ENCODE data around the gene CDH4. TPM values are rescaled to one million over a fixed set of nuclear protein-coding genes. Genes with fewer than 3 reads are reported as not detected.
"Not testable (repeated sequence)": the region's sequence is repeated elsewhere in the genome, so short reads cannot be mapped to it uniquely, and the experiment has no call there.

CDH4 gene
- total and polyA plus RNA-seq, 9 donors: 0.12 to 4.4 (median 0.36) TPM

DNA sequence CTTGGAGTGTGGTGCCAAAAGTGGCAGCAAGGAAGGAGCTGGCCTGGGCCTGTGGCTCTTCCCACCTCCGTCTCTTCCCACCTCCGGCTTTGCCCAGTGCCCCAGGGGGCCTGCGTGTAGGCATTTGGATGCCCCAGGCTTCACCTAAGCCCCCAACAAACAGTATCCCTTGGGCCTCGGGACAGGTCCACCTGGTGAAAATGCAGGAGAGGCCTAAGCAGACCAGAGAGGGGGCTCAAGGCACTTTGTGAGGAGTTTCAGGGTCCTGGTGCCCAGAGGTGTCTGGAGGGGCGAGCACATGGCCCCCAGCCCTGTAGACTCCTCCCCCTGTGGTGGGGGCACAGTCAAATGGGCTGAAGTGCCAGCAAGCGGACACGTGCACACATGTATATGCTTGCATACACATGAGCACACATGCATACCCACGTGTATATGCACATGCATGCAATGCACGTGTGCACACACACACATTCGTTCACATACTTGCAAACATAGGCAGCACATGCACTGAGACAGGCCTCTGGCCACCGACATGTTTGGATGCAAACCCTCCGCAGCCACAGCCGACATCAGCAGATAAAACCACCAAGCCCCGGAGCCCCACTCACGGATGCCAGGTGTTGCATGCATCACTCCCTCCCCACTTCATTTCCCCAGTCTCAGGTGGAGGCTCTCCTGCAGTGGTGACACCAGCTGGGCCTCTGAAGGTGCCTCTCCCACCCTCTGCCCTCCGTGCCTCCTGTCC lies 689.1 kb downstream of the CDH4 start:
- H3K4me3 ChIP-seq: no peak overlapping the region
- no peaks in the 10 kb centered on the region for H3K9me3 ChIP-seq
- 82 to 85% (median 83%) methylated on average over 16 of the region's 16 CpGs for WGBS, 3 donors
- H3K27me3 ChIP-seq: no peaks in the 10 kb centered on the region
- intact Hi-C loops (cut with DNase I): no loop called here
- DNase-seq: peak in 1 of 5 donors; percentile 8
- H3K4me1 ChIP-seq (ENCODE audit: insufficient read depth): no peaks in the 10 kb centered on the region
- H3K27ac ChIP-seq: no peak overlapping the region
- TF ChIP-seq POLR2A (IDR thresholded peaks at IDR 0.05): no peak
- no peak for TF ChIP-seq EP300 (IDR thresholded peaks at IDR 0.05)
- TF ChIP-seq, protein P1, sequence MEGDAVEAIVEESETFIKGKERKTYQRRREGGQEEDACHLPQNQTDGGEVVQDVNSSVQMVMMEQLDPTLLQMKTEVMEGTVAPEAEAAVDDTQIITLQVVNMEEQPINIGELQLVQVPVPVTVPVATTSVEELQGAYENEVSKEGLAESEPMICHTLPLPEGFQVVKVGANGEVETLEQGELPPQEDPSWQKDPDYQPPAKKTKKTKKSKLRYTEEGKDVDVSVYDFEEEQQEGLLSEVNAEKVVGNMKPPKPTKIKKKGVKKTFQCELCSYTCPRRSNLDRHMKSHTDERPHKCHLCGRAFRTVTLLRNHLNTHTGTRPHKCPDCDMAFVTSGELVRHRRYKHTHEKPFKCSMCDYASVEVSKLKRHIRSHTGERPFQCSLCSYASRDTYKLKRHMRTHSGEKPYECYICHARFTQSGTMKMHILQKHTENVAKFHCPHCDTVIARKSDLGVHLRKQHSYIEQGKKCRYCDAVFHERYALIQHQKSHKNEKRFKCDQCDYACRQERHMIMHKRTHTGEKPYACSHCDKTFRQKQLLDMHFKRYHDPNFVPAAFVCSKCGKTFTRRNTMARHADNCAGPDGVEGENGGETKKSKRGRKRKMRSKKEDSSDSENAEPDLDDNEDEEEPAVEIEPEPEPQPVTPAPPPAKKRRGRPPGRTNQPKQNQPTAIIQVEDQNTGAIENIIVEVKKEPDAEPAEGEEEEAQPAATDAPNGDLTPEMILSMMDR (IDR thresholded peaks at IDR 0.05): no peak
- no peaks in the 10 kb centered on the region for H3K36me3 ChIP-seq

DNA sequence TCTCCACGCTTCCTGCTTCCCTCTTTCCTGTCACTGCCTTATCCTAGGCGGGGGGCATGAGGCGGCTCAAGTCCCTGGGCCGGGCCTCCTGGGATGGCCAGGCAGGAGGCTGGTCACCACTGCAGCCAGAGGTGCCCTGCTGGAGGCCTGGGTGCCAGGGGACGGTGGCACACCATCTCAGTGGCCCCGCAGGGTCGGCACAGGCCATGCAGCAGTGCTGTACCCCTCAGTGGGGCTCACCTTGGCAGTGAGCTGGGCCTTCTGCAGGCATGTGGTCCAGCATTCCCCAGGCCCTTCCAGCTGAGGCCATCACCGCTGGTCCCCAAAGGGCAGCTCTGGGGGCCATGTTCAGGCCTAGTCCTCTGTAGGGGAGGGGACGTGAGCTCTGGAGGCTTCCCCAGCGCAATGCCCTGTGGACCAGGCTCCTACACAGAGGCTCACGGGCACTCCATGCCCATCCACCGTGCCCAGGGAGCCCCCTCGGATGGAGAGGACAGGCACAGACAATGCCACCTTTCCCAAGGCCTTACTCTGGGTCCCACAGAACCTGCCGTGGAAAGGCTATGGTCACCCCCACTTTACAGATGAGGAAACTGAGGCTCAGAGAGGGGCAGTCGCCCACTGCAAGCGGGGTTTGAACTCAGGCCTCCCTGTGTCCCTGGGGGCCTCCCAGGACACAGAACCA lies 689.8 kb downstream of the CDH4 start:
- peak in 2 of 5 donors; percentile 13 to 14 for DNase-seq
- whole genome bisulfite sequencing, 3 donors: 89 to 93% (median 90%) methylated on average over 14 to 16 of the region's 16 CpGs
- H3K9me3 ChIP-seq: no peaks in the 10 kb centered on the region

DNA sequence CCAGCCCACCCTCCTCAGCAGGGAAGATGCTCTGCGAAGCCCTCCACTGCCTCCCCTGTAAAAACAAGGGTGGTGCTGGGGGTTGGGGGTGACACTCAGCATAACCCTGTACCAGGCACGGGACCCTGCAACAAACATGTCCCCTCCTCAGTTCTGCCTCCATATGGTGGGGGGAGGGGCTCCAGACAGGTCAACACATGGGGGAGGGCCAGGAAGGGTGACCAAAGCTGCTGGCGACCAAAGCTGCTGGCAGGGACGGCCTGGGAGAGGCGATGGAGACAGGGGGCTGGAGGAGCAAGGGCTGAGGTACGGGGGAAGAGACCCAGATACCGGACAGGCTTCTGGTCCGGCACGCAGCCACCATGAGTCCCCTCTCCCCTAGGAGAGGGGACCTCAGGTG lies 690.5 kb downstream of the CDH4 start:
- Histone ChIP-seq H3K36me3 (no peaks in the 10 kb centered on the region), H3K27me3 (no peaks in the 10 kb centered on the region), H3K4me3 (no peak overlapping the region), H3K9me3 (no peaks in the 10 kb centered on the region), H3K27ac (no peak overlapping the region), H3K4me1 (ENCODE audit: insufficient read depth) (no peaks in the 10 kb centered on the region)
- peak in 1 of 5 donors; percentile 16 for DNase-seq
- intact Hi-C loops (cut with DNase I): no loop called here
- no peak for TF ChIP-seq EP300 (IDR thresholded peaks at IDR 0.05)
- TF ChIP-seq, protein P1 (IDR thresholded peaks at IDR 0.05): no peak
- TF ChIP-seq POLR2A (IDR thresholded peaks at IDR 0.05): no peak
- WGBS, 3 donors: 85 to 89% (median 86%) methylated on average over 8 to 9 of the region's 9 CpGs

More for the DNA sequence above, 689.8 kb downstream of the CDH4 start:
- Histone ChIP-seq H3K27ac (no peak overlapping the region), H3K36me3 (no peaks in the 10 kb centered on the region), H3K4me3 (no peak overlapping the region), H3K4me1 (ENCODE audit: insufficient read depth) (no peaks in the 10 kb centered on the region), H3K27me3 (no peaks in the 10 kb centered on the region)
- TF ChIP-seq POLR2A (IDR thresholded peaks at IDR 0.05) (no peak), EP300 (IDR thresholded peaks at IDR 0.05) (no peak)
- TF ChIP-seq, protein P1 (IDR thresholded peaks at IDR 0.05): no peak
- intact Hi-C loops (cut with DNase I): no loop called here

DNA sequence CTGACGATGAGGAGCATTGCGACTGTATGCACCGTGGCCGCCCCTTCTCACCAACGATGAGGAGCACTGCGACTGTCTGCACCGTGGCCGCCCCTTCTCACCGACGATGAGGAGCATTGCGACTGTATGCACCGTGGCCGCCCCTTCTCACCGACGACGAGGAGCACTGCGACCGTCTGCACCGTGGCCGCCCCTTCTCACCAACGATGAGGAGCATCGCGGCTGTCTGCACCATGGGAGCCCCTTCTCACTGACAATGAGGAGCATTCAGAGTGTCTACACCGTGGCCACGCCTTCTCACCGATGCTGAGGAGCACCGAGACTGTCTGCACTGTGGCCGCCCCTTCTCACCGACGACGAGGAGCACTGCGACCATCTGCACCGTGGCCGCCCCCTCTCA lies 692.9 kb downstream of the CDH4 start:
- H3K36me3 ChIP-seq; H3K27me3 ChIP-seq; H3K9me3 ChIP-seq; intact Hi-C loops (cut with DNase I); H3K4me1 ChIP-seq (ENCODE audit: insufficient read depth); H3K27ac ChIP-seq; H3K4me3 ChIP-seq: not testable (repeated sequence)
- DNase-seq: peak in 1 of 5 donors; percentile 9
- WGBS, 3 donors: 79 to 89% (median 87%) methylated on average over 3 to 18 of the region's 34 CpGs

DNA sequence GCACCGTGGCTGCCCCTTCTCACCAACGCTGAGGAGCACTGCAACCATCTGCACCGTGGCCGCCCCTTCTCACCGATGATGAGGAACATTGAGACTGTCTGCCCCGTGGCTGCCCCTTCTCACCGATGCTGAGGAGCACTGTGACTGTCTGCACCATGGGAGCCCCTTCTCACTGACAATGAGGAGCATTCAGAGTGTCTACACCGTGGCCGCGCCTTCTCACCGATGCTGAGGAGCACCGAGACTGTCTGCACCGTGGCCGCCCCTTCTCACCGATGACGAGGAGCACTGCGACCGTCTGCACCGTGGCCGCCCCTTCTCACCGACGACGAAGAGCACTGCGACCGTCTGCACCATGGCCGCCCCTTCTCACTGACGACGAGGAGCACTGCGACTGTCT lies 693.4 kb downstream of the CDH4 start:
- H3K36me3 ChIP-seq; H3K4me3 ChIP-seq; intact Hi-C loops (cut with DNase I); H3K27me3 ChIP-seq; H3K4me1 ChIP-seq (ENCODE audit: insufficient read depth); H3K9me3 ChIP-seq; H3K27ac ChIP-seq: not testable (repeated sequence)
- peak in 1 of 5 donors; percentile 6 for DNase-seq
- 73 to 97% (median 93%) methylated on average over 18 to 24 of the region's 29 CpGs for WGBS, 3 donors

DNA sequence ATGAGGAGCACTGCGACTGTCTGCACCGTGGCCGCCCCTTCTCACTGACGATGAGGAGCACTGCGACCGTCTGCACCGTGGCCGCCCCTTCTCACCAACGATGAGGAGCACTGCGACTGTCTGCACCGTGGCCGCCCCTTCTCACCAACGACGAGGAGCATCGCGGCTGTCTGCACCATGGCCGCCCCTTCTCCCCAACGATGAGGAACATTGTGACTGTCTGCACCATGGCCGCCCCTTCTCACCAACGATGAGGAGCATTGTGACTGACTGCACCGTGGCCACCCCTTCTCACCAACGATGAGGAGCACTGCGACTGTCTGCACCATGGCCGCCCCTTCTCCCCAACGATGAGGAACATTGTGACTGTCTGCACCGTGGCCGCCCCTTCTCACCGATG lies 696.0 kb downstream of the CDH4 start:
- H3K4me1 ChIP-seq (ENCODE audit: insufficient read depth); H3K4me3 ChIP-seq; H3K9me3 ChIP-seq; intact Hi-C loops (cut with DNase I); H3K36me3 ChIP-seq; H3K27ac ChIP-seq; H3K27me3 ChIP-seq; DNase-seq: not testable (repeated sequence)
- 80 to 88% (median 83%) methylated on average over 24 to 28 of the region's 28 CpGs for WGBS, 3 donors

Data from ovary (tissue), 9 donors.